Keratinocyte (primary cell): ENCODE data around the gene FKBP10. TPM values are rescaled to one million over a fixed set of nuclear protein-coding genes. Genes with fewer than 3 reads are reported as not detected.

ENCODE experiments used
- DNase-seq: peaks from one replicate; pipeline ENCODE4 v3.0.0-alpha.2; 2011; ENCODE audit warnings: low read depth, missing footprints, low spot score
- FAIRE-seq: peaks from 2 replicates; lab custom pipeline; 2011; peaks lifted over from hg19 to GRCh38; lab: Jason Lieb, UNC
- H2AFZ ChIP-seq: 2 replicates; pipeline ENCODE4 v1.6.0; 2012; ENCODE audit warnings: low read length, control low read depth, inconsistent platforms; ENCODE audit not compliant: control insufficient read depth
- H3K27ac ChIP-seq: 2 replicates; pipeline ENCODE4 v1.5.1; 2011; ENCODE audit warnings: low read length; ENCODE audit not compliant: control insufficient read depth, insufficient read depth
- H3K27me3 ChIP-seq: 3 replicates; pipeline ENCODE4 v1.6.0; 2011; ENCODE audit warnings: low read length; ENCODE audit not compliant: control insufficient read depth, insufficient read depth; ENCODE audit errors: extremely low read depth
- H3K36me3 ChIP-seq, 2 experiments: 2 replicates in 1 of 2; 3 replicates in 1 of 2; pipeline ENCODE4 v1.5.1; 2011; ENCODE audit warnings: low read length in 2 of 2, mild to moderate bottlenecking in 1 of 2; ENCODE audit not compliant: control insufficient read depth in 2 of 2, insufficient read depth in 2 of 2; ENCODE audit errors: extremely low read depth in 1 of 2
- H3K4me1 ChIP-seq: 3 replicates; pipeline ENCODE4 v1.5.1; 2011; ENCODE audit warnings: low read length; ENCODE audit not compliant: control insufficient read depth, insufficient read depth; ENCODE audit errors: extremely low read depth
- H3K4me2 ChIP-seq: 3 replicates; pipeline ENCODE4 v1.6.0; 2011; ENCODE audit warnings: low read depth, low read length; ENCODE audit not compliant: control insufficient read depth, insufficient read depth; ENCODE audit errors: extremely low read depth
- H3K4me3 ChIP-seq, 3 experiments: fragments of 200-600 bp in 1 of 3; sonication (generic) in 1 of 3; 2 replicates in 2 of 3; 3 replicates in 1 of 3; pipeline ENCODE4 v1.5.1; 2011 to 2016; ENCODE audit warnings: low read length in 3 of 3, mild to moderate bottlenecking in 3 of 3, control low read depth in 2 of 3, inconsistent platforms in 1 of 3, low read depth in 1 of 3, mixed read lengths in 1 of 3, mixed run types in 1 of 3, moderate library complexity in 1 of 3; ENCODE audit not compliant: control insufficient read depth in 2 of 3, insufficient read depth in 2 of 3; ENCODE audit errors: extremely low read depth in 1 of 3
- H3K79me2 ChIP-seq: 2 replicates; pipeline ENCODE4 v1.6.0; 2012; ENCODE audit warnings: low read length; ENCODE audit not compliant: control insufficient read depth, insufficient read depth
- H3K9ac ChIP-seq: 3 replicates; pipeline ENCODE4 v1.6.0; 2011; ENCODE audit warnings: low read length; ENCODE audit not compliant: control insufficient read depth, insufficient read depth; ENCODE audit errors: extremely low read depth
- H3K9me1 ChIP-seq: 3 replicates; pipeline ENCODE4 v1.6.0; 2011; ENCODE audit warnings: low read length; ENCODE audit not compliant: control insufficient read depth, insufficient read depth; ENCODE audit errors: extremely low read depth
- H3K9me3 ChIP-seq: 2 replicates; pipeline ENCODE4 v1.5.1; 2012; ENCODE audit warnings: low read depth, low read length; ENCODE audit not compliant: control insufficient read depth
- H4K20me1 ChIP-seq: 3 replicates; pipeline ENCODE4 v1.6.0; 2011; ENCODE audit warnings: low read length; ENCODE audit not compliant: control insufficient read depth, insufficient read depth; ENCODE audit errors: extremely low read depth
- CTCF ChIP-seq, 3 experiments: IDR thresholded peaks in 1 of 3; conservative IDR thresholded peaks in 1 of 3; optimal IDR thresholded peaks in 1 of 3; 2 replicates in 2 of 3; 3 replicates in 1 of 3; pipeline versions ENCODE3 to v1.5.1; 2011; ENCODE audit warnings: low read length in 3 of 3, mild to moderate bottlenecking in 3 of 3, moderate library complexity in 2 of 3, control low read depth in 1 of 3, inconsistent platforms in 1 of 3; ENCODE audit not compliant: insufficient read depth in 2 of 3; ENCODE audit errors: extremely low read depth in 1 of 3
- EZH2 ChIP-seq: IDR thresholded peaks from one replicate; pipeline ENCODE4 v1.6.1; 2012; ENCODE audit warnings: inconsistent platforms, mild to moderate bottlenecking, low read length, moderate library complexity
- dilution Hi-C: fragments of 300-500 bp; cut with MboI; formaldehyde crosslinking; loops from one replicate; pipeline ENCODE4 v1.7.0; 2020; ENCODE audit warnings: low sequenced_read_pairs; ENCODE audit not compliant: extremely low pct_ligation_motif_present
- polyA plus RNA-seq, 5 experiments: library from polyadenylated mRNA; depleted of rRNA in 3 of 5; stranded (reverse) in 3 of 5; stranded (forward) in 1 of 5; unstranded in 1 of 5; fragments of >200 nt; gene quantifications; 1 replicate in 1 of 5; 2 replicates in 3 of 5; 3 replicates in 1 of 5; pipeline versions ENCODE4 v1.2.1 to v1.2.3, GENCODE V29; 2011 to 2012; ENCODE audit warnings: missing spikeins in 2 of 5, low read depth in 1 of 5, low replicate concordance in 1 of 5

The FKBP10 gene
- polyA plus RNA-seq, 1 donor (not counting 4 experiments of a cell fraction or from before 2014, with no cell fraction given) = 0.38 TPM

- H3K4me3 ChIP-seq = peak overlapping the region in 2 of 3 experiments; percentile 8 to 33
- no peaks in the 10 kb centered on the region for H3K27me3 ChIP-seq
- H4K20me1 ChIP-seq = no peaks in the 10 kb centered on the region
- peaks cover 26% of the 10 kb centered on the region for H3K4me1 ChIP-seq
- dilution Hi-C loops = no loop called here
- no peaks in the 10 kb centered on the region for H3K36me3 ChIP-seq
- peak overlapping the region; percentile 89 for H3K27ac ChIP-seq
- H2AFZ ChIP-seq = no peak overlapping the region
- peak overlapping the region; percentile 73 for H3K4me2 ChIP-seq
- H3K9ac ChIP-seq = peak overlapping the region; percentile 74
- FAIRE-seq (peak; percentile 90), DNase-seq (peak; percentile 99)
- no peak for TF ChIP-seq EZH2
- no peak for TF ChIP-seq CTCF (optimal IDR thresholded peaks at IDR 0.05 in 1 of 3, IDR thresholded peaks at IDR 0.05 in 1 of 3, conservative IDR thresholded peaks at IDR 0.05 in 1 of 3; ENCODE audit: extremely low read depth in 1 of 3, insufficient read depth in 2 of 3, low read length in 3 of 3)
- no peaks in the 10 kb centered on the region for H3K9me1 ChIP-seq
- H3K79me2 ChIP-seq = no peaks in the 10 kb centered on the region
- no peaks in the 10 kb centered on the region for H3K9me3 ChIP-seq
These were observed 12.0 kb upstream of the FKBP10 start for GRCh38 chr17:41800601-41801373.

GRCh38 chr17:41801374-41802271 is 11.2 kb upstream of the FKBP10 start:
- H3K27me3 ChIP-seq = no peaks in the 10 kb centered on the region
- no peaks in the 10 kb centered on the region for H3K9me3 ChIP-seq
- peaks cover 26% of the 10 kb centered on the region for H3K4me1 ChIP-seq
- peak overlapping the region; percentile 74 for H3K9ac ChIP-seq
- no peak for DNase-seq
- no peaks in the 10 kb centered on the region for H3K79me2 ChIP-seq
- TF ChIP-seq CTCF (optimal IDR thresholded peaks at IDR 0.05 in 1 of 3, IDR thresholded peaks at IDR 0.05 in 1 of 3, conservative IDR thresholded peaks at IDR 0.05 in 1 of 3; ENCODE audit: extremely low read depth in 1 of 3, insufficient read depth in 2 of 3, low read length in 3 of 3) (peak; percentile 93 to 99 (median 97)), EZH2 (no peak)
- no peaks in the 10 kb centered on the region for H4K20me1 ChIP-seq
- peak; percentile 61 for FAIRE-seq
- dilution Hi-C loops = no loop called here
- no peak overlapping the region for H2AFZ ChIP-seq
- H3K4me2 ChIP-seq = peak overlapping the region; percentile 73
- peak overlapping the region in 2 of 3 experiments; percentile 8 to 33 for H3K4me3 ChIP-seq
- H3K9me1 ChIP-seq = no peaks in the 10 kb centered on the region
- H3K36me3 ChIP-seq = no peaks in the 10 kb centered on the region
- peak overlapping the region; percentile 89 for H3K27ac ChIP-seq
